ENCODE results near the gene CAMK4.

DNA sequence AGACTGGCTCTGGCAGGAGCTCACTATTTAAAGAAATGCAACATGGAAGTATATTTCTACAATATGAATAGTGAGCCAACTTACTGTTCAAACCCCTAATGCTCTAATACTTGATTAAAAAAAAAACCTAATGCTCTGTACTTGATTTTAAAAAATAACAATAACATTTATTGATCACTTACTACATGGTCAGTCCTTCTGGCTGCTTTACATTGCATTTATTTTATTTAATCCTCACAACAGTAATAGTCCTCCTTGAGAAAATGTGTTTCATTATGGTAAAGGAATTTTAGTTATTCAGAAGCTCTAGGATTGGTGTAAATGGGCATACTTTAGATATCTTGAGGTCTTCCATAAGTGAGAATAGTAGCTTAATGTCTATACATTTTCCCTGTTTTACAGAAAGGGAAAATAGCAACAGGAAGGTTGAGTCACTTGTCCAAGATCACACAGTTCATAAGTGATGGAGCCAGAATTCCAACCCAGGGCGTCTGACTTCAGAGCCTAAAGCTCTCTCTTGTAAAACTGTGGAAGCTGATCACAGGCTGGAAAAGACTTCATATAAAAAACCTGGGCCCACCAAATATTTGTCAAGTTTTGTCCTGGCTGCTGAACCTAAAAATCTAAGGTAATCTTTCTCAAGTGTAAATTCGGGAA, 287.1 kb downstream of the CAMK4 start:
- TF ChIP-seq TAF1 (IDR thresholded peaks at IDR 0.05; ENCODE audit: low read depth, low read length) (no peak), POLR2A (IDR thresholded peaks at IDR 0.05; ENCODE audit: low read depth, low read length) (no peak), SPI1 (IDR thresholded peaks at IDR 0.05; ENCODE audit: low read depth, low read length) (no peak)

Data from GM12891 (cell line).